ENCODE data around the gene USP10. TPM values are rescaled to one million over a fixed set of nuclear protein-coding genes. Genes with fewer than 3 reads are reported as not detected.

Gene USP10
- total and polyA plus RNA-seq, 2 donors from 2014 or later: 36.8 to 79.5 TPM

DNA sequence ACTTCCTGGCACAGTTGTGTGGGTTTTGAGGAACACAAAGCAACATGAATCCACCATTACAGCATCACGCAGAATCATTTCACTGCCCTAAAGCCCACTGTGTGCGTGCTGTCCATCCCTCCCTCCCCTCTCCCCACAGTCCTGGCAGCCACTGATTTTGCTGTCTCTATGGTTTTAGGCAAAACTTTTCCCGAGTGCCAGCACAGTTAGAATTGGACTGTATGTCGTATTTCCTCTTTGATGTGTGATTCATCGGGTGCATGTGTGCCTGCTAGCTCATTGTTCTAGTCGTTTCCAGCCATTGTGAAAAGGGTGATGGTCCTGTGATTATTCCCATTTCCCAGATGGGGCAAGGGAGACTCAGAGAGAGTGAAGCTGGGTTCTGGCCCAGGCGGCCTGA, 38.8 kb upstream of the USP10 start:
- H3K4me1 ChIP-seq (ENCODE audit: control insufficient read depth in 2 of 3, insufficient read depth in 2 of 3, low read depth in 1 of 3, low read length in 3 of 3): no peaks in the 10 kb centered on the region
- no peak for FAIRE-seq
- intact Hi-C loops (cut with DNase I): no loop called here

DNA sequence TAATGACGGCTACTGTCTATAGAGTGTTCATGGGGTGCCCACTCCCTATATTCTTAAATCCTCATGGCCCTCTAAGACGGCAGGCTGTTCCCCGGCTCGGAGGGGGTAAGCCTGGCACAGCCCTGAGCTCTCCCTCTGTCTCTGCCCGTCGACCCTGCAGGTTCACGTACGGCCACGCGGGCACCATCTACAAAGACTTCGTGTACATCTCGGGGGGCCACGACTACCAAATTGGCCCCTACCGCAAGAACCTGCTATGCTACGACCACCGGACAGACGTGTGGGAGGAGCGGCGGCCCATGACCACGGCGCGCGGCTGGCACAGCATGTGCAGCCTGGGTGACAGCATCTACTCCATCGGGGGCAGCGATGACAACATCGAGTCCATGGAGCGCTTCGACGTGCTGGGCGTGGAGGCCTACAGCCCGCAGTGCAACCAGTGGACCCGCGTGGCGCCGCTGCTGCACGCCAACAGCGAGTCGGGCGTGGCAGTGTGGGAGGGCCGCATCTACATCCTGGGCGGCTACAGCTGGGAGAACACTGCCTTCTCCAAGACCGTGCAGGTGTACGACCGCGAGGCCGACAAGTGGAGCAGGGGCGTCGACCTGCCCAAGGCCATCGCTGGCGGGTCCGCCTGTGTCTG, 38.3 kb upstream of the USP10 start:
- no peak for TF ChIP-seq CTCF (IDR thresholded peaks at IDR 0.05; ENCODE audit: borderline replicate concordance, extremely low read depth, insufficient read depth)

More for the DNA sequence above, 38.8 kb upstream of the USP10 start:
- H3K9me3 ChIP-seq (ENCODE audit: control insufficient read depth in 2 of 3, insufficient read depth in 1 of 3, low read length in 3 of 3): no peaks in the 10 kb centered on the region
- H3K27me3 ChIP-seq (ENCODE audit: control insufficient read depth, insufficient read depth, low read length): no peaks in the 10 kb centered on the region
- H3K4me3 ChIP-seq (ENCODE audit: low read length in 3 of 3): no peak overlapping the region
- H3K27ac ChIP-seq (ENCODE audit: low read depth in 2 of 2, low read length in 2 of 2): no peak overlapping the region
- H3K9ac ChIP-seq (ENCODE audit: low read length in 3 of 3): no peak overlapping the region
- H3K36me3 ChIP-seq (ENCODE audit: control insufficient read depth in 2 of 3, insufficient read depth in 3 of 3, low read length in 3 of 3): peaks cover 2 to 86% (median 46%) of the 10 kb centered on the region in 3 donors
- no peak for DNase-seq
- TF ChIP-seq CTCF (IDR thresholded peaks at IDR 0.05; ENCODE audit: borderline replicate concordance, extremely low read depth, insufficient read depth): no peak

GRCh38 chr16:84662471-84662870, 37.3 kb upstream of the USP10 start:
- H3K9me3 ChIP-seq (ENCODE audit: control insufficient read depth in 2 of 3, insufficient read depth in 1 of 3, low read length in 3 of 3): no peaks in the 10 kb centered on the region
- DNase-seq (peak in 1 of 5 donors; percentile 14), FAIRE-seq (no peak)
- TF ChIP-seq CTCF (IDR thresholded peaks at IDR 0.05; ENCODE audit: borderline replicate concordance, extremely low read depth, insufficient read depth): no peak
- H3K4me1 ChIP-seq (ENCODE audit: control insufficient read depth in 2 of 3, insufficient read depth in 2 of 3, low read depth in 1 of 3, low read length in 3 of 3): no peaks in the 10 kb centered on the region
- H3K27me3 ChIP-seq (ENCODE audit: control insufficient read depth, insufficient read depth, low read length): no peaks in the 10 kb centered on the region
- intact Hi-C loops (cut with DNase I): no loop called here
- no peak overlapping the region for H3K4me3 ChIP-seq (ENCODE audit: low read length in 3 of 3)
- H3K27ac ChIP-seq (ENCODE audit: low read depth in 2 of 2, low read length in 2 of 2): no peak overlapping the region
- no peak overlapping the region for H3K9ac ChIP-seq (ENCODE audit: low read length in 3 of 3)
- peaks cover 2 to 84% (median 41%) of the 10 kb centered on the region in 3 donors for H3K36me3 ChIP-seq (ENCODE audit: control insufficient read depth in 2 of 3, insufficient read depth in 3 of 3, low read length in 3 of 3)

More for the DNA sequence above, 38.3 kb upstream of the USP10 start:
- intact Hi-C loops (cut with DNase I): no loop called here
- no peak for FAIRE-seq
- Histone ChIP-seq H3K27me3 (ENCODE audit: control insufficient read depth, insufficient read depth, low read length) (no peaks in the 10 kb centered on the region), H3K9ac (ENCODE audit: low read length in 3 of 3) (no peak overlapping the region), H3K9me3 (ENCODE audit: control insufficient read depth in 2 of 3, insufficient read depth in 1 of 3, low read length in 3 of 3) (no peaks in the 10 kb centered on the region), H3K4me1 (ENCODE audit: control insufficient read depth in 2 of 3, insufficient read depth in 2 of 3, low read depth in 1 of 3, low read length in 3 of 3) (no peaks in the 10 kb centered on the region), H3K36me3 (ENCODE audit: control insufficient read depth in 2 of 3, insufficient read depth in 3 of 3, low read length in 3 of 3) (peaks cover 2 to 90% (median 46%) of the 10 kb centered on the region in 3 donors), H3K4me3 (ENCODE audit: low read length in 3 of 3) (no peak overlapping the region), H3K27ac (ENCODE audit: low read depth in 2 of 2, low read length in 2 of 2) (no peak overlapping the region)
- peak in 1 of 5 donors; percentile 71 for DNase-seq
